HUDEP-2 (cell line): ENCODE data around the gene ODF4.
"Not testable (repeated sequence)": the region's sequence is repeated elsewhere in the genome, so short reads cannot be mapped to it uniquely, and the experiment has no call there.

ENCODE experiments used
- DNase-seq, 76 experiments: peaks; one replicate each; lab custom pipeline; 2025; ENCODE audit not compliant: unreplicated experiment in 76 of 76; lab: John Stamatoyannopoulos, UW

Gene ODF4

DNA sequence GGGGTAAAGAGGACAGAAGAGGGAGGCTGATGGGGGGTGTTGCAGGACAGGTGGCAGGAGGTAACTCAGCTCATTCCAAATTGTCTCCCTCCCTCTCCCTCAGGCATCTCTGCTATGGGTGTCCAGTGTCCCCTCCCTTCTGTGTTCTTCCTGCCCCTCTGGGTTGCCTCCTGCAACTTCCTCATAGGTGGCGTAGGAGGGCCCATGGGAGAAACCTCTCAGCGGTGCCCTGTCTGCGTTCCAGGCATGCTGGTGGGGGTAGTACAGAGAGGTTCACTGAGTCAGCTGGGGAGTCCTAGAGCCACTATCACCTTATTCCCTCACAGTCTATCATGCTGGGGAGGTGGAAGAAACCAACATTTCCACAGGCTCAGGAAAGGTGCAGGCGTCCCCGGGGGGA, 14.7 kb upstream of the ODF4 start:
- DNase-seq: no peak

DNA sequence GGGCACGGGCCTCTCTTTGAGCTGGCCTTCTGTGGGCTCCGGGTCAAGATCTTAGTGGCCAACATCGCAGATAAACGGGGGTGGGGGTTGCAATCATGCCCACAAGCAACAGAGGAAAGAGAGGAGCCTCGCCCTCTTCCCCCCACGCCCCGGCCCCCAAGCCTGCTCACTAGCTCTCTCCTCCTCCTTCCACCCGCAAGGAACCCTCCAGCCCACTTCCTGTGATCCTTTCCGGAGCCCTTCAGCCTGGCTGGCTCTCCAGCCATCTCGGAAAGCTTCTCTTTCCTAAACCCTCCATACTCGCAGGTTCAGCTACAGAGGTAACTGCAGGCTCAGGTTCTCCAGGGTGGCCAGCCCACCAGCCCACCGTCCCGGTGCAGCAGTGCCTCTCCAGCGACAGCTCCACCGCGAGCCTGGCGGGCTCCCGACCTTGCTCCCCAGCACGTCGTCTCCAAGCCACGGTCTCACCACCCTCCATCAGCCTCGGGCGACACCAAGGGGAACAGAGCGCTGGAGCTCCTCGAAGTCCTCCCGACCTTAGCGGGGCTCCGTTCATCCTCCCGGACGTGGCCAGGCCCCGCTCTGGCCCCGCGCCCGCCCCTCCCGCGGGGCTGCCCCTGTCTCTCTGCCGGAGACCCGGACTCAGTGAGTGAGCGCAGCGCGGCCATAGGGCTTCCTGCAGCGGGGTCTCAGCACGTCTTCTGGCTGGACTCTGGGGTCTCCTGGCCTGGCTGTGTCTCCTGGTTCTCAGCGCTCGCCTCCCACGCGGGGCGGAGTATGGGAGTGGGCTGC, 12.9 kb upstream of the ODF4 start:
- peak in 63 of 76 experiments; percentile 15 to 86 (median 59) for DNase-seq

DNA sequence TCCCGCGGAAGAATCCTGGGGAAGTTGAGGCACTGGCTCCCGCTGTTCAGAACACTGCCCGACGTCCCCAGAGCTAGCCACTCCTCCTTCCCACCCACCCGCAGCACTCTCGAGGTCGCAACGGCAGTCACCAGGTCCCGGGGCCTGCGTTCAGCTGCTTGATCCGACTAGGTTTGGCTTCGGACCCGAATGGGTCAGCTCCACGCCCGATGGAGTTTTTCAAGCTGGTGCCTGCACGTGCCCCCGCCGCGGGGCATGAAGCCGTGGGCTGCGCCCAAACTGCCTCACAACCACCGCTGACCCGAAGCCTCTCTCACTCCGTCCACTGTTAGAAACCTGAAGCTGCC, 12.4 kb upstream of the ODF4 start:
- no peak for DNase-seq

DNA sequence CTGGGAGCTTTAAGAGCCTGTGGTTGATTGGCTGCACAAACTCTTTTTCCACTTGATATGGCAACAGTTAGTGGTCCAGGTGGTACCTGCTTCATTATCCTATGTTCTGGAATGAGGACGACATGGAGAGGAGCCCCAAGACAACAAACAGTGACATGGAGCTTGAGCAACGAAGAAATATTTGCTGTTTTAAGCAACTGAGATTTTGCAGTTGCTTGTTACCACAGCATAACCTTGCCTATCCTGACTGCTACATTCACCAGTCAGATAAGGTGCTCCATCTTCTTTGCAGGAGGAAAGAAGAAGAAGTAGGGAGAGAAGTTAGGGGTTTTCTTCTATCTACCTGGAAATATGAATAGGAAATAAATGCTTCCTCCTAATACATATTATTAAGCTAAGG, 7.5 kb upstream of the ODF4 start:
- no peak for DNase-seq

DNA sequence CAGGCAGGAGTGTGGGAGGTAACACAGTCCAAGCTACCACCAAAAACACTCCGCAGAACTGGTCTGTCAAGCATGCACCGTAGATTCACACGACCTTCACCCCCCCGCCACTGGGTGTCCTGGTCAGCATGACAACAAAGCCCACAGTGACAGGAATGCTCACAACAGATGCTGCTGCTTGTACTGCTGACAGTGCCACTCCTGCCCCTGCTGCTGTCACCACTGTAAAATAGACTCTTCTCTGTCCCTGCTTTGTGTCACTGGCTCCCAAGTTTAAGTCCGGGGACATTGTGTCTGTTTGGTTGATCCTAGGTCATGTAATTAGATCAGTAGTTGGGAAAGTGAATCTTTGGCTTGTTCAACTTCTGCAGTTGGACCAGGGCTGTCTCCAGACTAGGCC, 7.0 kb upstream of the ODF4 start:
- DNase-seq: no peak

DNA sequence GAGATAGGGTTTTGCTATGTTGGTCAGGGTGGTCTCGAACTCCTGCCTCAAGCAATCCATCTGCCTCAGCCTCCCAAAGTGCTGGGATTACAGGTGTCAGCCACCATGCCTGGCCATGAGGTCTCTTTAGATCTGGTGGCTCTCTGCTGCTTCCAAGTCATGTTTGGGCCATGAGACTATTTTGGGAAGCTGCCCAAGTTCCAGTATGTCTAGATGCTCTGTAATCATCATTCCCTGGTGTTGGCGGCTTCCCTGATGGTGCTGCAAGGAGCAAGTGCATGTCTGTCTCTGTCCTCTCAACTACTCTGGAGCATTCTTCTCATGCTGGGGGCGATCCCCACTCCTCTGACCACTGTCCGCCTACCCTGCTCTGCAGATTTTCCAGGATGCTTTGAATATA, 6.4 kb upstream of the ODF4 start:
- DNase-seq: no peak

DNA sequence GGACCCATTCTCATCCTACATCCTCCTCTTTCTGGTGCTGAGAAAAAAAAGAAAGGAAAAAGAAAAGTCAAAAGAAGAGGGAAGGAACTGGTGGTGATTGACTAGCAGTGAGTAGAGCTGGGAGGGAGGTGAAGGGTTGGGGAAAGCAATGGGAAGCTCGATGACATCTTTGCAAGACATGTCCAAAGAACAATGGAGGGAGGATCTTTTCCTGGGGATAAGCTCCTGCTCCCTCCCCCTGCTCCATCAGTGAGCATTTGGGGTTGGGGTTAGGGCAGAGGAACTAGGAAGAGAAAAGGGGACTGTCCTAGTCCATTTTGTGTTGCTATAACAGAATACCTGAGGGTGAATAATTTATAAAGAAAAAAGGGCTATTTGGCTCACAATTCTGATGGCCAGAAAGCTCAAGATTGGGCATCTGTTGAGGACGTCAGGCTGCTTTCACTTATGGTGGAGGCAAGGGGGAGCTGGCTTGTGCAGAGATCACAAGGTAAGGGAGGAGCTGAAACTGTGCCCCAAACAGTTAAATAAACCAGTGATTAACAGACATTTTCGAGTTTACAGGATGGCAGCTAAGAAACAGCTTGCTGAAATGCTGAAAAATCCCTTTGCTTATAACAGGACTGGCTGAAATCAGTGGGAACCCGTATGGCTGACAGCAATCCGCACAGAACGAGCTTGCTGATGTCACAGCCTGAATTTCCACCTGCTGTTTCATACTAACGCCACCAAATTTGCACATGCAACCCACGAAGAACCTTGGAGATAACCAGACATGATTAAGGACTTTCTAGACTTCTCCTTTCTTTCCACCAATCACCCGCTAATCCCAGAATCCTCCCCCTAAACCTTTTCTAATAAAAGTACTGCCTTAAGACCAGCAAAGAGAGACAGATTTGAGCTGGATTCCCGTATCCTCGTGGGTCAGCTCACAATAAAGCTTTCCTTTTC, 1.6 kb upstream of the ODF4 start:
- DNase-seq: no peak

DNA sequence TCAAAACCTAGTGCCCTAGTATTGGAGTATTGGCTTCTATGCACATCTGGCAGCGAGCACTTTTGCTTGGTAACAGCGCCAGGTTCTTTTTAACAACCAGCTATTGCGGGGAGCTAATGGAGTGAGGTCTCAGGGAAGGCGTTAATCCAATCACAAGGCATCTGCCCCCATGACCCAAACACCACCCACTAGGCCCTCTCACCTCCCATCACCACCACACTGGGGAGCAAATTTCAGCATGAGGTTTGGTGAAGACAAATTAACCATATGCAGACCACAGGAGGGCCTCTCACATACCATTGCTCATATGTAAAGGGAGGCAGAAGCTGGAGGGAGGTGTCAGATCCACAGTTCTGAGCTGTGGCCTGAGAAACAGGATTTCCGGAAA, 893 bp upstream of the ODF4 start:
- DNase-seq: no peak

DNA sequence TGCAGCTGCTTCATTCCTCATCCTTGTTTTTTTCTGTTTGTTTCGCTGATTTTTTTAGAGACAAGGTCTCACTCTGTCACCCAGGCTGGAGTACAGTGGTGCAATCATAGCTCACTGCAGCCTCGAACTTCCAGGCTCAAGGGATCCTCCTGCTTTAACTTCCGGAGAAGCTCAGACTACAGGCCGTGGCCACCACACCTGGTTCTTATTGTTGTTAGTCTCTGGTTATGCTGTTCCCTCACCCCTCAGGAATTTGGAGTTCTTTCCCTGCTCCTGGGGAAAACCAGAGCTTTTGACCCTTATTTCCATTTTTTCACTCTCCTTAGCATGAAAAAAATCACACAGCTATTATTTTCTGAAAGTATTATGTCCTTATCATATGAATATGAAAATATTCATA, 1.8 kb downstream of the ODF4 start:
- no peak for DNase-seq

DNA sequence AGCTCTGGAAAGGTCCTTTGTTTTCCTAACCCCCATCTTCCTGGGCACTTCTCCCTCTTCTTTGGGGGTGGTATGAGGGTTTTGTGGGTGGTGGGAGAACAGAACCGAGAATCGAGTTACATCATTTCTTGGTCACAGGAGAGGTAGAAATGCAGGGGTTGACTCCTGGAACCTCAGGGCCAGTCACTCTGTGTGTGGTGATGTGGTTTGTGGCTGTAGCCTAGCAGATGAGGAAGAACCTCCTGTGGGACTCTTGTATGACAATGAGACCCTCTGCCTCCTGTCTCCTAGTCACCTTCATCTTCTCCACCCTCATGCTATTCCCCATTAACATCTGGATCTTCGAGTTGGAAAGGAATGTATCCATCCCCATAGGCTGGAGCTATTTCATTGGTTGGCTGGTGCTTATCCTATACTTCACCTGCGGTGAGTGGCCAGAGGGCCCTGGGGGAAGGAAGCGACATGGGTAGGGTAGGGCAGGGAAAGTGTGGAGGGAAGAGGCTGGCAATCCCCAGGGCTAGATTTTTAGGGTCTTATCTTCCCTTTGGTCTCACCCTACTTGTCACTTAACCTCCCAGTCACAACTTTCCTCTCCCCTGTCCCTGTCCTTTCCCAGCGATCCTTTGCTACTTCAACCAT, 5.5 kb downstream of the ODF4 start:
- no peak for DNase-seq

DNA sequence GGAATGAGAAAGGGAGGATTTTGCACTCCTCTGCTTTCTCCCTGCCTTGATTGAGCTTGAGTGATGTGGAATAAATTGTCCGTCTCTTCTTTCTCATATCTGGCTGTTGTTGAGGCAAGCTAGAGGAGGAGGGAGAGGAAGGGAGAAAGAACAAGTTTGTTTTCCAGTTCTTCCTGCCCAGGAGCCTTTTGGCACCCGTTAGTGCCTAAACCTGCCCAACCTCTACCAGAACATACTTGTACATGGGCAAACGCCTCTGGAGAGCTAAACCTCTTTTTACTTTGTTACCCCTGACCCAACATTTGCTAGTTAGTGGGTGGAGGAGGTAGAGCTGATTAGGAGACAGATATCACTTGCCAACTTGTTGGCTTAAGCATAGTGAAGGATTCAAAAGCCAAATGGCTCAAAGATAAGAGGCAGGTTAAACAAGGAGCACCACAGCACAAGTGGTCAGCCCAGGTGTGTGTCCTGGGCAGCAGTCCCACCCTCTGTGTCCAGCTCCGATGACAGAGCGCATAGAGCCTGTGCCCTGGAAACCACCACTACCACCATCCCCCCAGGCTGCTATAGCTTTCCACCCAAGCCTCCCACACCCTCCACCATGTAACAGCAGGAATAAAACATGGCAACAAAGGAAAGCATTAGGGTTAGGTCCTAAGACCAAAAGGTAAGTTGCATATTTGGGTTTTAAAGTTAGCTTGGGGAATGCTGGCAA, 6.5 kb downstream of the ODF4 start:
- DNase-seq: no peak

DNA sequence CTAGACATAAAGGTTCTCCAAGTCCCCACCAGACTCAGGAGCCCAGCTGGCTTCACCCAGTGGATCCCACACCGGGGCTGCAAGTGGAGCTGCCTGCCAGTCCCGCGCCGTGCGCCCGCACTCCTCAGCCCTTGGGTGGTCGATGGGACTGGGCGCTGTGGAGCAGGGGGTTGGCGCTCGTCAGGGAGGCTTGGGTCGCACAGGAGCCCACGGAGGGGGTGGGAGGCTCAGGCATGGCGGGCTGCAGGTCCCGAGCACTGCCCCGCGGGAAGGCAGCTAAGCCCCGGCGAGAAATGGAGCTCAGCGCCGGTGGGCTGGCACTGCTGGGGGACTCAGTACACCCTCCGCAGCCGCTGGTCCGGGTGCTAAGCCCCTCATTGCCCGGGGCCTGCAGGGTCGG, 7.4 kb downstream of the ODF4 start:
- not testable (repeated sequence) for DNase-seq

DNA sequence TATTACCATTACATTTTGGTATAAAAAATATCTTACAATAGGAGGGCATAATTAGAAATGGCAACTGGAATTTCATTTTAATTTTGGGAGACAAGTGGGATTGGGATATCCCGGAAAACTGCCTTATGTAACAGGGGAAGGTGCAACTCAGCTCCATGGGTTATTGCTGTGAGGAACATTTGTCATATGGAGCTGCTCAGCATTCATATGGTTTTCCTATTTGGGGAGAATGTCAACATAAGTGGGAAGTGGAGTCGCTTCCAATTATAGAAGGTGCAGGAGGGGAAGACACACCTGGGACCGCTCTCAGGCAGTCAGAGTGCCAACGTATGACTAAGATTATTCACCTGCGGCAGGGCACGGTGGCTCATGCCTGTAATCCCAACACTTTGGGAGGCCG, 10.7 kb downstream of the ODF4 start:
- DNase-seq: no peak

DNA sequence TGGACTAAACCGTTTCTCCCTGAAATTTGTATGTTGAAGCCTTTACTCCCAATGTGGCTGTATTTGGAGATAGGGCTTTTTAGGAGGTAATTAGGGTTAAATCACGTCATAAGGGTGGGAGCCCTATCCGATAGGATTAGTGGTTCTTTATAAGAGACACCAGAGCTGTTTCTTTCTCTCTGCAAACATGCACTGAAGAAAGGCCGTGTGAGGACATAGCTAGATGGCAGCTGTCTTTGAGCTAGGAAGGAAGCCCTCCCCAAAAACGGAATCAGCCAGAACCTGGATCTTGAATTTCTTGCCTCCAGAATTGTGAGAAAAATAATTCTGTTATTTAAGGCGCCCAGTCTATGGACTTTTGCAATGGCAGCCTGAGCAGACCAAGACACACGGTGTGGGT, 14.1 kb downstream of the ODF4 start:
- no peak for DNase-seq

DNA sequence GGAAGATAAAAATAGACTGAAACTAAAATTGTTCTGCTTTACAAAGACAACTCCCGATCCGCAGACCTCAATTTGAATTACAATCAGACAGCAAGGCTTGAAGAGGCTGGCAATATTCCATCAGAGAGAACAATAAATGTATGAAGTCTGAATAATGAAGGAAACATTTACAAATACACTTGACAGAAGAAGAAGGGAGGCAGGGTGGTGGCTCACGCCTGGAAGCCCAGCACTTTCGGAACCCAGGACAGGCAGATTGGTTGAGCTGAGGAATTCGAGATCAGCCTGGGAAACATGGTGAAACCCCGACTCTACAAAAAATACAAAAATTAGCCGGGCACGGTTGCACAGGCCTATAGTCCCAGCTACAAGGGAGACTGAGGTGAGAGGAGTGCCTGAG, 14.6 kb downstream of the ODF4 start:
- DNase-seq: no peak

DNA sequence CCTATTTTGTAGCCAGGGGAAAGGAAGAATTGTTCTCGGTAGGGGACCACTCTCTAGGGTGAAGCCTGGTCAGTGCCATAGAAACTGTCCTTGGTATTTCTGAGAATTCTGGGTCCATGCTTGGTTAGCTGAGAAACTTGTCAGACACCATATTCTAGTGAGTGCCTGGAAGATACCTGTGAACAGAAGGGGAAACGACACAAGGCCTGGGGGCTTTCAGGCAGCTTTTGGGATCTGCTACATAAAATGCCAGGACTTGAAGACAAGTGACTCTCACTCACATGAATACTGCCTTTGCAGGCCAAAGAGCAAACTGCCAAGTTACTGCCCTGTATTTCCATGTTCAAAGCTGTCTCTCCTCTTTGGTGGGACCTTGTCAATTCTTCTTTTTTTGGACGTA, 18.3 kb downstream of the ODF4 start:
- DNase-seq: no peak

DNA sequence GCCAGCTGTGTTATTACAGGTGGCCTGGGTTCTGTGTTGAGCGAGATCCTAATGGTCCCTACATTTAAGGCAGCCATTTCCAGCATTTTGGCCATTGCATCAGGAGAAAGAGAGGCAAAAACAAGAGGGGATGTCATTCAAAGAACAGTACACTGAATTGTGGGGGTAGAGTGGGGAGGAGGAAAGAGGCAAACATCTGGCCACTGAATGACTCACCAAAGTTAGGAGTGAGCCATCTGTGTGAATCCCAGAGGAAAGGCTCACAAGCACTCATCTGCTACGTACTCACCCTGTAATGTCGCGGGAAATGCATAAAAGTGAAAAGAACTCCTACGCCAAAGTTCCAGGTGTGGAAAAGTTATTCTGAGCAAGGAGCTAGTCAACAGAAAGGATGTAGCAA, 20.1 kb downstream of the ODF4 start:
- no peak for DNase-seq

DNA sequence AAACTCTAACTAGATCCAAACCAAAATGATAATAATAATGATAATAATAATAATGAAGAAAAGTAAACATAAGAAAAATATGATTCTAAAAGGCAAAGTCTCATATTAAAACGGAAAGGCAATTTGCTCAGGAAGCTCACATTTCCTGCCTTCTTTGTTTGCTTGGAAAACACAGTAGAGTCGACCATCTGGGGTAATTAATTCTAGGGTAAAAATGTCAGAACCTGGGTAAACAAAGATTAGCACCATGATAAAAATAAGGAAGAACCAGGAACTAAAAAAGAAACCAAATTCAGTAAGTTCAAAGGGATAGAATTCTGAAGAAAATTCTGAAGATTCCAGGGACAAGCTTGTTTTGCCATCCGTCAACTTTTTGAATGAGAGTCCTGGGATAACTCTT, 20.6 kb downstream of the ODF4 start:
- no peak for DNase-seq

DNA sequence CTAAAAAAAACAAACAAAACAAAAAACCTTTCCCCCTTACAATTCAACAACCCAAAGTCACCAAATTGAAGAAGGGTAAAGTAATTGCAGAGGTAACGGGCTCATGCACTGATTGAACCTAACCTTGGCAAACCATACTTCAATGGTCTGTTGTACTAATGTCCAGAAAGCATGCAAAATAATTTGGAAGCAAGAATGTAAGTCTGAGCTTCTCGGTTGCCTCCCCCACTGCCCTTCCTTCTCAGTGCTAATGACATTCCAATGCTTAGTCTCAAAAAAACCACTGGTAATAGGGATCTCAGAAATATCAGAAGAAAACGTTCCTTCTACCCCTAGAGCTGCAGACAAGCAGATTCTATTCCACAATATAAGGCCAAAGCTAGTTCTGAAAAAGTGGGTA, 21.1 kb downstream of the ODF4 start:
- DNase-seq: no peak

DNA sequence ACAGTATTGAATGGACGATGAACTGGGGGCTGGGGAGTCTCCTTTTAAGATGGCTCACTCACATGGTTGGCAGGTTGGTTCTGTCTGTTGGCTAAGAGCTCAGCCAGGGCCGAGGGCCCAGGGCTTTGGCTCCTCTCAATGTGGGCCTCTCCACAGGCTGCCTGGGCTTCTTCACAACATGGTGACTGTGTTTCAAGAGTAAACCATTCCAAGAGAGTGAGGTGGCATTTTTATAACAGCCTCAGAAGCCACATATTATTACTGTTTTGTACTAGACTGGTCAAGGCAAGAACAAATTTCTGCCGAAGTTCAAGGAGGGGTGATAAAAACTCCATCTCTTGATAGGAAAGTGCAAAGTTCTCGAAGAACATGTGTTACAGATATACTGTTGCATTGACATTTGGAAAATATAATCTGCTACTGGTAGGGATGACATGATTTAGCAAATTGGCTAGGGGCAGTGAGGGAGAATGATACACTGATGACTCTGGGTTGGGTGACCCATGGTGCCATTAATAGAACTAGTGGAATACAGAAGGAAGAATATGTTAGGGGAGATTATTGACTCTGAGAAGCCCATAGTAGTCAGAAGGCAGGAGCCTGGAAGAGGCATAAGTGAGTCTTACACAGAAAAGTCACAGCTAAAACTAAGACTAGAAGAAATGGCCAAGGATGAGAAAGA, 23.2 kb downstream of the ODF4 start:
- DNase-seq: no peak
